Measurements from ENCODE around the gene ITGAX. TPM values are rescaled to one million over a fixed set of nuclear protein-coding genes. Genes with fewer than 3 reads are reported as not detected.

Gene ITGAX
- total and polyA plus RNA-seq, 12 donors, result 1.4 to 84.9 (median 3.6) TPM

- Histone ChIP-seq H3K36me3 (replicated peaks in 1 of 2) (no peaks in the 10 kb centered on the region), H3K4me1 (replicated peaks in 1 of 2) (no peaks in the 10 kb centered on the region), H3K9me3 (replicated peaks in 1 of 3) (no peaks in the 10 kb centered on the region), H3K27me3 (no peaks in the 10 kb centered on the region), H3K27ac (no peak overlapping the region), H3K4me3 (no peak overlapping the region)
- no peak for DNase-seq
- TF ChIP-seq, protein P1, sequence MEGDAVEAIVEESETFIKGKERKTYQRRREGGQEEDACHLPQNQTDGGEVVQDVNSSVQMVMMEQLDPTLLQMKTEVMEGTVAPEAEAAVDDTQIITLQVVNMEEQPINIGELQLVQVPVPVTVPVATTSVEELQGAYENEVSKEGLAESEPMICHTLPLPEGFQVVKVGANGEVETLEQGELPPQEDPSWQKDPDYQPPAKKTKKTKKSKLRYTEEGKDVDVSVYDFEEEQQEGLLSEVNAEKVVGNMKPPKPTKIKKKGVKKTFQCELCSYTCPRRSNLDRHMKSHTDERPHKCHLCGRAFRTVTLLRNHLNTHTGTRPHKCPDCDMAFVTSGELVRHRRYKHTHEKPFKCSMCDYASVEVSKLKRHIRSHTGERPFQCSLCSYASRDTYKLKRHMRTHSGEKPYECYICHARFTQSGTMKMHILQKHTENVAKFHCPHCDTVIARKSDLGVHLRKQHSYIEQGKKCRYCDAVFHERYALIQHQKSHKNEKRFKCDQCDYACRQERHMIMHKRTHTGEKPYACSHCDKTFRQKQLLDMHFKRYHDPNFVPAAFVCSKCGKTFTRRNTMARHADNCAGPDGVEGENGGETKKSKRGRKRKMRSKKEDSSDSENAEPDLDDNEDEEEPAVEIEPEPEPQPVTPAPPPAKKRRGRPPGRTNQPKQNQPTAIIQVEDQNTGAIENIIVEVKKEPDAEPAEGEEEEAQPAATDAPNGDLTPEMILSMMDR (IDR thresholded peaks at IDR 0.05), result no peak
- no peak for TF ChIP-seq POLR2A (IDR thresholded peaks at IDR 0.05)
- 42 to 61% (median 56%) methylated on average over 3 to 9 of the region's 9 CpGs; no CpG with 5 or more reads in 1 of the 4 donors for WGBS, 4 donors
- intact Hi-C loops (cut with DNase I), result no loop called here
Measured at GRCh38 chr16:31397701-31398100, 42.7 kb downstream of the ITGAX start.

- no peaks in the 10 kb centered on the region for H3K27me3 ChIP-seq
- WGBS, 4 donors, result 50 to 70% (median 66%) methylated on average over 1 to 2 of the region's 2 CpGs
- no peak for DNase-seq
- TF ChIP-seq POLR2A (IDR thresholded peaks at IDR 0.05), result no peak
- TF ChIP-seq, protein P1 (IDR thresholded peaks at IDR 0.05), result no peak
- intact Hi-C loops (cut with DNase I), result no loop called here
- no peak overlapping the region for H3K27ac ChIP-seq
- H3K4me3 ChIP-seq, result no peak overlapping the region
- H3K4me1 ChIP-seq (replicated peaks in 1 of 2), result no peaks in the 10 kb centered on the region
- H3K36me3 ChIP-seq (replicated peaks in 1 of 2), result no peaks in the 10 kb centered on the region
- no peaks in the 10 kb centered on the region for H3K9me3 ChIP-seq (replicated peaks in 1 of 3)
Measured at GRCh38 chr16:31400191-31400590, 45.2 kb downstream of the ITGAX start.

DNA sequence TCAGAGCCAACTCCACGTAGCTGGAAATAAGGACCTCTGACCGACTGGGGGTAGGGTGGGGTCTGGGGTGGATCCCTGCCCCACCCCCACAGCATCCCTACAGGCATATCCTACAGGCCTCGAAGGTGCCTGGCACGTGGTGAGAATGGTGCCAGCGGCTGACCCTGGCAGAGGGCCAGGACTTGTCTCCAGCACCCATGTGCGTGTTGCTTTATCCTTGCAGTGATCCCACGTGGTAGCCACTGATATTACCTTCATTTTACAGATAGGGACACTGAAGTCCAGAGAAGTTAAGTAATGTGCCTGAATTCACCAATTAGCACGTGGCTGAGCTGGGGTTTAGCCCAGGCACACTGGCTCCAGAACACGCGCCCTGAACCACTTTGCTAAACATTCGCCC lies 46.5 kb downstream of the ITGAX start:
- DNase-seq, result no peak
- Histone ChIP-seq H3K4me3 (no peak overlapping the region), H3K9me3 (replicated peaks in 1 of 3) (no peaks in the 10 kb centered on the region), H3K27me3 (no peaks in the 10 kb centered on the region), H3K4me1 (replicated peaks in 1 of 2) (no peaks in the 10 kb centered on the region), H3K27ac (no peak overlapping the region), H3K36me3 (replicated peaks in 1 of 2) (no peaks in the 10 kb centered on the region)
- intact Hi-C loops (cut with DNase I), result no loop called here
- 82 to 85% (median 84%) methylated on average over 8 to 11 of the region's 11 CpGs for WGBS, 4 donors
- TF ChIP-seq, protein P1 (IDR thresholded peaks at IDR 0.05), result no peak
- no peak for TF ChIP-seq POLR2A (IDR thresholded peaks at IDR 0.05)

DNA sequence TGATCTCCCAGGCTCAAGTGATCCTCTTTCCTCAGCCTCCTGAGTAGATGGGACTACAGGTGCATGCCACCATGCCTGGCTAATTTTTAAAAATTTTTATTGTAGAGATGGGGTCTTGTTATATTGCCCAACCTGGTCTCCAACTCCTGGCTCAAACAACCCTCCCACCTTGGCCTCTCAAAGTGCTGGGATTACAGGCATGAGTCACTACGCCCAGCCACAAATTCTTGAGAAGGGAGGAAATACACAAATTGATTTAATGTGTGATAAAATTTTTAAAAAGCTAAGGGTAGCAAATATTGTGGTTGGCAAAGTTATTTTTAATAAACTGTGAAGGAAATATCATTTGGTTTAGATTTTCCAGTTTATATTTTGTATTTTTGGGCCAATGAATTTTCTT lies 47.7 kb downstream of the ITGAX start:
- 82 to 87% (median 84%) methylated on average over 1 of the region's 1 CpG for WGBS, 4 donors
- intact Hi-C loops (cut with DNase I), result no loop called here
- no peaks in the 10 kb centered on the region for H3K4me1 ChIP-seq (replicated peaks in 1 of 2)
- H3K36me3 ChIP-seq (replicated peaks in 1 of 2), result no peaks in the 10 kb centered on the region
- DNase-seq, result no peak
- H3K27ac ChIP-seq, result no peak overlapping the region
- H3K4me3 ChIP-seq, result no peak overlapping the region
- no peaks in the 10 kb centered on the region for H3K9me3 ChIP-seq (replicated peaks in 1 of 3)
- H3K27me3 ChIP-seq, result no peaks in the 10 kb centered on the region
- TF ChIP-seq POLR2A (IDR thresholded peaks at IDR 0.05), result no peak
- TF ChIP-seq, protein P1 (IDR thresholded peaks at IDR 0.05), result no peak
